ENCODE measurements around the gene CHMP4B.

GRCh38 chr20:33858666-33859065 is 47.5 kb downstream of the CHMP4B start:
- TF ChIP-seq MXI1 (IDR thresholded peaks at IDR 0.05; ENCODE audit: low read depth, low read length) (no peak), SMC3 (IDR thresholded peaks at IDR 0.05; ENCODE audit: low read depth, low read length) (no peak), POLR2AphosphoS5 (IDR thresholded peaks at IDR 0.05; ENCODE audit: low read depth, low read length) (no peak), EP300 (IDR thresholded peaks at IDR 0.05; ENCODE audit: borderline replicate concordance in 1 of 2, low read depth in 1 of 2, low read length in 1 of 2) (no peak), CTCF (IDR thresholded peaks at IDR 0.05) (no peak)

All from SK-N-SH (cell line).